CMK (cell line): ENCODE measurements around the gene TBCB.
"Not testable (repeated sequence)": the region's sequence is repeated elsewhere in the genome, so short reads cannot be mapped to it uniquely, and the experiment has no call there.

Experiments
- DNase-seq: peaks from one replicate; pipeline ENCODE4 v3.0.0-alpha.2; 2010; ENCODE audit warnings: low read depth

Gene TBCB

DNA sequence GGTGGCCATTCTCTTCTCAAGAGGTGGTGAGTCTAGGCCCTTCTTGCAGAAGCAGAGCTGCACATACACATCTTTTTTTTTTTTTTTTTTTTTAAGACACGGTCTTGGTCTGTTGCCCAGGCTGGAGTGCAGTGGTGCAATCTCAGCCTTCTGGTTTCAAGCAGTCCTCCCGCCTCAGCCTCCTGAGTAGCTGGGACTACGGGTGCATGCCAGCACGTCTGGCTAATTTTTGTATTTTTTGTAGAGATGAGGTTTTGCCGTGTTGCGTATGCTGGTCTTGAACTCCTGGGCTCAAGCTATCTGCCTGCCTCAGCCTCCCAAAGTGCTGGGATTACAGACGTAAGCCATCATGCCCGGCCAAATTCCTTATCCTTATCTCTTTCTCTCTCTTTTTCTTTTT, 58.6 kb downstream of the TBCB start:
- DNase-seq: not testable (repeated sequence)
